Measurements from ENCODE around the gene CDC14C. TPM values are rescaled to one million over a fixed set of nuclear protein-coding genes. Genes with fewer than 3 reads are reported as not detected.
"Not testable (repeated sequence)": the region's sequence is repeated elsewhere in the genome, so short reads cannot be mapped to it uniquely, and the experiment has no call there.

Gene CDC14C
- not detected in 2 replicates for total RNA-seq (2014; rRNA removed; shearing (Covaris generic))

DNA sequence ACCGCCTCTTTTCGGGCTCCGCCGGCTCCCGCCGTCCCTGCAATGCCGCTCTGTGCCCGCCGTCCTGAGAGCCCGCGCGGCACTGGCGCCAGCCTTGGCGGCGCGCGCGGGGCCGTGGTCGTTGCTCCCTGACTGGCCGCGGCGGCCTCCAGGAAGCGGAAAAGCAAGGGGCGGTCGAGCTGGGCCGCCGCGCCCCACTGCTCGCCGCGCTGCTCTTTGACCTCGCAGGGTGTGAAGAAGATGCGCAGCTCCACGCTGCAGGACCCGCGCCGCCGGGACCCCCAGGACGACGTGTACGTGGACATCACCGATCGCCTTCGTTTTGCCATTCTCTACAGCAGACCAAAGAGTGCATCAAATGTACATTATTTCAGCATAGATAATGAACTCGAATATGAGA is at the start of gene CDC14C:
Gene CDC14C (plus strand): TSS at position 115 of the 400 bp plus-strand sequence. CDS start 126 bp downstream, at position 241.
- DNase-seq (ENCODE audit: low read depth), result no peak

DNA sequence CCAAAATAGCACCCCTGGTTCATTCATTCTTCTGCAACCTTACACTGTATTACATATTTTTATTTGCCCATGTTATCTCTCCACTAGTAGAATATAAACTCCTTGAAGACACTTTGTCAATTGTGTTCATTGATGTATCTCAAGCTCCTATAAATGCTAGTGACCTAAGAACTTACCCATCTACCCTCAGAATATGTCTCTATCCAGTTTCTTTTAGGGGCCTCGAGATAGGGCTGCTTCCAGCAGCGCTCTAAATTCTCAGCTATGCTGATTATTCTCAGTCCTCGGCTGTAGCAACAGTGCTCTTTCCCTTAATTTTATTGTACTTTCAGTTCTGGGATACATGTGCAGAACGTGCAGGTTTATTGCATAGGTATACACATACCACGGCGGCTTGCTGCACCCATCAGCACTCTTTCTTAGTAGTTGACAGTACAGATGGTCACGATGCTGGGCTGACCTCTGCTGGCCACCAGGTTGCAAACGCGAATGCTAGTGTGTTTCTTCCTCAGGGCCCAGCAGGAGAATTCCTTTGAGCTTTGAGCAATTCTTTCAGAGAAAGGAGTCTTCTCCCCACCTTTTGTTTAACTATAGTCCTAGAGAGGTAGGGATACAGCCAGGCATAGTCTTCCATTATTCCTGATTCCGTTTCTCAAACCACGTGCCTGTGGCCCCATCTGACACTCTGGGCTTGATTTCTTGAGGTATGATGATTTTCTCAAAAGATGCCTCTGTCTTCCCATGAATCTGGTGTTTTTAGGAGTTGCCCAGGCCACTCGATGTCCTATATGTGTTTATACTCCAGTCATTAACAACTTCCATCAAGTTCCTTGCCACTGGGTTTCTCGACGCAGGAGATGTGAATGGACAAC is 49.1 kb upstream of the CDC14C start:
- DNase-seq (ENCODE audit: low read depth), result peak; percentile 33

DNA sequence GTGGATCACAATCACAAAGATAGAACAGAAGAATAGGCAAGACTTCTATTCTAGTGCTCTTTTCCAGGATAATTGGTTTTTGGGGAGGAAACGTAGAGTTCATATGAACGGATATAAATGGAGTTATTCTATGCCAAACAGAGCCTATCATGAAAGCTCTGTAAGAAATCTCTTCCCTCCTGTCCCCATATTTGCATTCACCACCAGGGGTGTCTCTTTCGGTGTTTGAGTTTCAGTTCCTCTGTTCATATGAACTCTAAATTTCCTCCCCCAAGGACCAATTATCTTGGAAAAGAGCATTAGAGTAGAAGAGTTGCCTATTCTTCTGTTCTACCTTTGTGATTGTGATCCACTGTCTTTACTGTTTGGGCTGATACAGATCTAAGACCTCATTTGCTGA is 48.3 kb upstream of the CDC14C start:
- DNase-seq (ENCODE audit: low read depth), result peak; percentile 7

DNA sequence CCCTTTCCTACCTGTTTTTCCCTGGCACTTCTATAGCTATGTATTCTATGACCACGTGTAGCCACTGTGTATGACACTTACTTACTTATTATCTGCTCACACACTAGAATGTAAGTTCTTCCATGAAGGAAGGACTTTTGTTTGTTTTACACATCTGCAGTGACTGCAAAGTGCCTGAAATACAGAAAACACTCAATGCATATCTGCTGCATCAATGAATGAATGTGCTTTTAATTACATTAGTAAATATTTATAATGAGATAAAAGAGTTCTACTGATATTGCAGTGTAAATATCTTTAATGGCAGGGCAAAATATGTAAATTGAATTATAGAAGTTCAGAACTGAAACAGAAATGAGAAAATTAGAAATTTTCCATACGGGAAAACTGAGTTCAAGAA is 43.5 kb upstream of the CDC14C start:
- DNase-seq (ENCODE audit: low read depth), result no peak

DNA sequence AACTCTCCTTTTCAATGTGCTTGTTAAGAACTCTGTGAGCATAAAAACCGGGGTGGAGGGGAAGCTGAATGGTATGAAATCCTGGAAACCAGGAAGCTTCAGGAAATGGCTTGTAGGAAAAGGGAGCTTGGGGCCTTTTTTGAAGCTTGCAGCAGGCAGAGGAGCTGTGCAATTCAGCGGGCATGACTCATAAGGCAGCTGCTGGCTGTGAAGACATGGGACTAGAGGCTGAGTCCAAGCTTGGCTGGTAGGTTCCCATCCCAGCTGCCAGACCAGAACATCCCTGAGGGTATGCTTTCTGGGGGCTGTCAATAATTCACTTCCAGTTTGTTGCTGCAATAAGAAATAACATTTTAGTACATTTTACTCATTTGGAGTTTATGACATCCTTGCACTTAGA is 36.8 kb upstream of the CDC14C start:
- peak; percentile 73 for DNase-seq (ENCODE audit: low read depth)

DNA sequence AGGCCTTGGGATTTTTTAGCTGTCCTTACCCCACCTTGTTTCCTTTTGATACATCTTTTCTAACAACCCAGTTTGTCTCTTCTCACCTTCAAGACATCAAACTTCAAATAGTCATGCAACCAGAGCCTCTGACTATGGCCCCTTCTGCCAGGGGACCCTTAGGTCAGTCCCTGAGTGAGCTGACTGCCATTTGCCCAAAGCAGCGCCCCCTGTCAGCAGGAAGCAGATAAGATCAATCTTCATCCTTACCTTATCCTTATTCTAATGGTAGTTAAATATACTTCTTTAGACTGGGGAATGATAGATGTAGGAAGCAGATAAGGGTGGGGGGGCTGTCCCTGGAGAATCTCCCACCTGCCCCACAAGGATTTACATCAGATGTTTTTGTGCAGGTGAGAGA is 29.8 kb upstream of the CDC14C start:
- no peak for DNase-seq (ENCODE audit: low read depth)

DNA sequence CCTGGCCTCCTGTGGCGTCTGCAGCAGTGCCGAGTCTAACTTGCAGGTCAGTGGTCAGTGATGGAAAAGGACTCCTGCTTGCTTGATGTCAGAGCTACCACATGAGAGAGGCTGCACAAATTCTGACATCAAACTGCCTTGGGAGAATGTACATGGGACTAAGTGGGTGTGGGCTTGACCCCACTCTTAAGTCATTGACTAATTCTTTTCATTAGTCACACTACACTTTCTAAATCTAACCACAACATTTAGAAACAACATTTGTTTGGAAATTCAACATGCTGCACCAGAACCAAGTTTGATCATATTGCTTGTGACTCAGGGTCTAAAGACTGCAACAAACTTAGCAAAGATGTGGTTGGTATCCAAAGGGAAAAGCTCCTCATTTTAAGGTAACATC is 24.4 kb upstream of the CDC14C start:
- peak; percentile 64 for DNase-seq (ENCODE audit: low read depth)

DNA sequence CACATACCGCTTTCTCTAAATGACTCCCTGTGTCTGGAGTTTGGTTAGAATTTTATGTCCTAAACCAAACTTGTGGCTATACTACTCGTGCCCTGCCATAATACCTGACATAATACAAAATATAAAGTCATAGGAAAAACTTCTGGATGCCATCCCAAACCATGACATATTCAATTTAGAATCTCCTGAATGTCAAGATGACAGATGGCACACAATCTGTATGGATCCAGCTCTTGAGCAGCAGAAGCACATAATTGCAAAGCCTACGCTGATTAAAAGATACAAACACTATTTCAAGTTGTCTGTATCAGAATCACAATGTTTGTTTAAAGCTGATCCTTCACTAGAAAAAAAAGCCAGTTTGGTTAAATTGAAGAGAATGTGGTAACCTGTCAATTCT is 22.4 kb upstream of the CDC14C start:
- DNase-seq (ENCODE audit: low read depth), result no peak

DNA sequence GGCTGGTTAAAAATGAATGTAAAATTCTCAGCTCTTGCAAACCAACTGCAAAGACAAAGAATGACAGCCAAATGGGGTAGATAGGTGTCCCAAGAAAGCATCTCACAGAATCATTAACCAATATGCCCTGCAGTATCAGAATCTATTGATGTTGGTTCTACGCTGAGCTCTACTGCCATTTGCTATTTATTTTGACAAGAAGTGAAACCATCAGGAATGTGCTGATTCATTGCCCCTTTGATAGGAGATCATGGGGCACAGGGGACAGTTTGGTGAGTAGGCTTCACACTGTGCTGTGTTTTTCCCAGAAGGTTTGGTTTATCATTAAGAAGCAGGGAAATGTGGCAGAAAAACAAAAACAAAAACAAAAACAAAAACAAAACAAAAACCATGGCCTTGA is 19.4 kb upstream of the CDC14C start:
- DNase-seq (ENCODE audit: low read depth), result no peak

DNA sequence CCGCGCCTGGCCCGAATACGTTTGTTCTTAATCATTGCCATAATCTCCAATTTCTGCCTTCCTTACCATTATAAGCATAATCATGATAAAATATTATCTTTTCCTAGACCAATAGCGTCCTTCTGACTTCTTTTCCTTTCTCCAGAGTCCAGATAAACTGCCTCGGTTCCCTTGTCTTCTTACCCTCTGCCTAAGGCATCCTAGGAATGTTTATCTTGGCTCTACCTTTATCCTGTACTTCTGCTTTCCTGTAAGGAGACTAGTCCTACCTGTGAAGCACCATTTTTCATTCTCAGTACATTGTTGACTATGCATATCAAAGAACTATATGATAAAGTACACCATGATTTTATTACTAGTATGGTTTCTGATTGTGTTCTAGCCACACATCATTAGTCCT is 18.7 kb upstream of the CDC14C start:
- not testable (repeated sequence) for DNase-seq (ENCODE audit: low read depth)

DNA sequence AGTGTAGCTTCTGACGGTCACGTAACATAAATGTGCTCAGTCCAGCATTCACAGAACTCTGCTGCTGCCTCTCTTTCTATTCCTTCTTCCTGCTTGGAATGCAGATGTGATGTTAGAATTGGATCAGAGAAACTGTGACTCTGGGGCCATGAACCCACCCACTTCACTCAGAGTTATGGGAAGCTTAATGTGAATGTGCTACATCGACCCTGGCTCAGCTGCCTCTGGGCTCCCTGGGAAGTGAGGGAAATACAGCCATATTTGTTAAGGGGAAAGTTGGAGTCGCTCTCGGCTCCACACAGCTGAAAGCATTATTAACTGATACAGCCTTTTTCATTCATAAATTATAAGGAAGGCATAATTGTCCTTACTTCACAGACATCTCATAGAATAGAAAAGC is 14.5 kb upstream of the CDC14C start:
- DNase-seq (ENCODE audit: low read depth), result not testable (repeated sequence)

DNA sequence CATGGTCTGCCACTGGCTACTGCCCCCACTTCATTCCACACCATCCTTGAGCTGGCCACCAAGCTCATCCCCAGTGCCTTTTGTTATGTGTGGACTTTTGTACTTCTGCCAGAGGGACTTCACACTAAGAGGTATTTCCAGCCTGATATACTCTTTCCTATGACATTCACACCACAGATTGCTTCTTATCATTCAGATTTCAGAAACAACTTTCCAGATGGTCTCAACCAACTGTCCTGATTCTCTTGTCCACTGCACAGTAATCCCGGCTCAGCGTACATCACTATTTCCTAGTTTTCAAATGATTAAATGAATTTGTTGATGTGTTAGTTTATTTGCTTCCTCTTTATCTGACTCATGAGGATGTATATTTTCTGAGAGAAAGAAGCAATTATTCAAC is 7.1 kb downstream of the CDC14C start:
- DNase-seq (ENCODE audit: low read depth), result no peak

DNA sequence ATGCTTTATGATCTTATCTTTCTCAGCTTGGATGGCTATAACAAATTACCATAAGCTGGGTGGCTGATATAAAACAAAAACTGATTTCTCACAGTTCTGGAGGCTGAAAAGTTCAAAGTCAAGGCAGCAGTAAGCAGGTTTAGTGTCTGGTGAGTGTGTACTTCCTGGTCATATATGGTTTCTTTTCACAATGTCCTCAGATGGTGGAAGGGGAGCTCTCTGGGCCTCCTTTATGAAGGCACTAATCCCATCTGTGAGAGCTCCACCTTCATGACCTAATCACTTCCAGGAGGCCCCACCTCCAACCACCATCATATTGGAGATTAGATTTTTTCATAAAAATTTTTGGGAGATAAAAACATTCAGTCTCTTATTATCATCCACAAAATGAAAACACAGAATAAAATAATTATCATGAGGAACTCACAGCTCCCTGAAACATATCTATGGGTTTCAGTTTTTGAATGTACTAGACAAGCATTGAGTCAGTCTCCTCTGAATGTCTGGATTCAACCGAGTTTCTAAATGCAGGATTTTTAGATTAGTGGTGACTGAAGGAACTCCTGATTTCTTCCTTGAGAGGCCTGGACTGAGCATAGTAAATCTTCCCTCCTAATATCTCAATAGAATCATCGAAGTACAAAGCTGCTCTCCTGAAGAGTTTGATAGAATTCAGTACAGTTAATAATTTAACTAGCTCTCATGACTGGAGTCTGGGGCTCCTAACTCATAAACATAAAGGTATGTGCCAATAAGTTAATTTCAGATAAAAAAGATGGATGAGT is 8.0 kb downstream of the CDC14C start:
- no peak for DNase-seq (ENCODE audit: low read depth)

DNA sequence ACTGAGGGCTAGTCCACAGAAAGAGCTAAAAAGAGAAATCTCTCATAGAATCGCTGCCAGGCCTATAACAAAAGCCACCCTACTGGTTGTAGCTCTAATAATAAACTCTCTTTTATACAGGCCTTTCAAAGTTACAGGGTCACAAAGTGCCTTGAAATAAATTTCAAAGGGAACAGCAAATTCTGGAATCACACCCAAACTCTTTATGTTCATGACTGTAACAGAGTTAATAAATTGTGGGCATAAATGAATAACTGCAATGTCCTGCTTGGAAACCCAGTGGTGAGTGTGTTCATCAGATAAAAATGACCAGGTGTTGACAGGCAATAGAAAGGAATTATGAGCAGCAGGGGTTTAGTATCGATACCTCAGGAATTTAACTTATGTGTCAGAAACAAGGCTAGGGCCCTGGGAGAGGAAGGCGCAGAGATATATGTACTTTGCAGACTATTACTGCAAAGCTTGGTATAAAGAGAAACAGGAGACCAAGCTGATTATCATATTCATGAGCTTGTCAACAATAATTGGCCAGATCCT is 9.3 kb downstream of the CDC14C start:
- DNase-seq (ENCODE audit: low read depth), result no peak

DNA sequence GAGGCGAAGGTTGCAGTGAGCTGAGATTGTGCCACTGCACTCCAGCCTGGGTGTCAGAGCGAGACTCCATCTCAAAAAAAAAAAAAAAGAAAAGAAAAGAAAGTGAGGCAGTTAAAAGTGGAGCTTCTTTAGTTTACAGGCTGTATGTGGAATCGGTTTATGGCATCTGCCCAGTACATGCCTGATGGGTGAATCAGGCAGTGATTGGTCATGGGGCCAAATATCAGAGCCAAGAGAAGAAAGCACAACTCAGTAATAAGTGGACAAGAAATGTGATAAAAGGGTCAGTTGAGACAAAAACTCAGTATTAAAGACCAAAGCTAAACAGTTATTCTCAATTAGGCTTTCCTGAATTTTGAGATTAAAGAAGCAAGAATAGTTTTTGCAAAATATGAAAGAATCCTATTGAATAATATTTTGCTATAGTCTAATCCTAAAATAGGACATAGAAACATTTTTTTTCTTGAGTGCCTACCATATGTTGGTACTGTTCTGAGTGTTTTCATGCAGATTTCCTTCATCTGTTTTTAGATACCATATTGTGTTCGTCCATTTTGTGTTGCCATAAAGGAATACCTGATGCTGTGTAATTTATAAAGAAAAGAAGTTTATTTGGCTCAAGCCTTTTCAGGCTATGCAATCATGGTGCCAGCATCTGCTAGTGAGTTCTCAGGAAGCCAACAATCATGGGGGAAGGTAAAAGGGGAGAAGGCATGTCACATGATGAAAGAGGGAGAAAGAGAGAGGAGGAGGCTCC is 14.4 kb downstream of the CDC14C start:
- DNase-seq (ENCODE audit: low read depth), result peak; percentile 77

DNA sequence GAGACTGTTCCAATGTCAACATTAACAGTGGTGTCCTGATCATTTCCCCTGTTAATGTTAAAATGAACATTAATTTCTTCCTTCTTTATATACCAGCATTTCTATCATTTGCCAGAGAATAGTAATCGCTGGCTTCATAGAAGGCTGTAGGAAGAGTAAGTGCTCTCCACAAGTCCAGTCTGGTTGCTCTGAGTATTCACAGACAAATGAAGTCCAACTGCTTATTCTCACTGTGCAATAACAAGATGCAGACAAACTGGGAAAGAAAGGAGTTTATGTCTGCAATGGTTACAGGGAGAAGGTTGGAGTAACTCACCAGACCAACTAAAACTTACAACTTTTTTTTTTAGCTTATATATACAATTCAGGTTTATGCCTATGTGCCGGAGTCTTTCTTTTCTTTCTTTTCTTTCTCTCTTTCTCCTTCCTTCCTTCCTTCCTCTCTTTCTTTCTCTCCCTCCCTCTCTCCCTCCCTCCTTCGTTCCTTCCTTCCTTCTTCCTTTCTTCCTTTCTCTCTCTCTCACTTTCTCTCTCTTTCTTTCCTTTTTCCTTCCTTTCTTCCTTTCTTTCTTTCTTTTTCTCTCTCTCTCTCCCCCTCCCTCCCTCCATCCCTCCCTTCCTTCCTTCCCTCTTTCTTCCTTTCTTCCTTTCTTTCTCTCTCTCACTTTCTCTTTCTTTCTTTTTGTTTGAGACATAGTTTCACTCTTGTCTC is 19.1 kb downstream of the CDC14C start:
- DNase-seq (ENCODE audit: low read depth), result peak; percentile 4

DNA sequence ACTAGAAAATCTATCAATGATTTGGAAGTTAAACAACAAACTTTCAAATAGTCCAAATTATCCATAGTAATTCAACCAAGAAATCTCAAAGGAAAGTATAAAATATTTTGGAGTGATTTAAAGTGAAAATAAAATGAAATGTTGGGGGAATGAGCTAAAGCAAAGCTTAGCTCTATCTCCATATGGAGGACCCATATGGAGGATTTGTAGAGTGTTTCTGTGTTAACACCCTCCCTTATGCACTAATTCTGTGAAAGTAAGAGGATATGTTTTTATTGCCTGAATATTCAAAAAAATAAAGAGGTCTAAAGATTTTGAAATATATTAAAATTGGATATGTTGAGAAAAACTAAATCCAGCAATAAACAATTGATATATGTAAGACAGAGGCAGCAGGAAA is 31.6 kb downstream of the CDC14C start:
- no peak for DNase-seq (ENCODE audit: low read depth)

DNA sequence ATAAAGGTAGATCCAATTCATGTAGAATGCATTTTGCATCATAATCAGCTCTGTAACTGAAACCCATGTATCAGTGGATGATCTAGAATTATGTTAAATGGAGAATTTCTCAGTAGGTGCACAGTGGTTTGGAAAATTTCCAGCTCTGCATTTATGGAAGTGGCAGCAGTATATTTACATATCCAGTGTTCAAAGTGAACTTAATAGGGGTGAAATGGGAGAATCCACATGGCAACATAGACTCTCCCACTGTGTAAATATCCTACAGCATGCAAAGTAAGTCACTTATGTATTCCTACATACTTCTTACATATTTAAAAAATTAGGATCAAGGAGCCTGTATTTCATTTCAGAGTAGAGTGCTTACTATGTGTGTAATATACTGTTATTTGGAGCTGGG is 35.3 kb downstream of the CDC14C start:
- DNase-seq (ENCODE audit: low read depth), result no peak

DNA sequence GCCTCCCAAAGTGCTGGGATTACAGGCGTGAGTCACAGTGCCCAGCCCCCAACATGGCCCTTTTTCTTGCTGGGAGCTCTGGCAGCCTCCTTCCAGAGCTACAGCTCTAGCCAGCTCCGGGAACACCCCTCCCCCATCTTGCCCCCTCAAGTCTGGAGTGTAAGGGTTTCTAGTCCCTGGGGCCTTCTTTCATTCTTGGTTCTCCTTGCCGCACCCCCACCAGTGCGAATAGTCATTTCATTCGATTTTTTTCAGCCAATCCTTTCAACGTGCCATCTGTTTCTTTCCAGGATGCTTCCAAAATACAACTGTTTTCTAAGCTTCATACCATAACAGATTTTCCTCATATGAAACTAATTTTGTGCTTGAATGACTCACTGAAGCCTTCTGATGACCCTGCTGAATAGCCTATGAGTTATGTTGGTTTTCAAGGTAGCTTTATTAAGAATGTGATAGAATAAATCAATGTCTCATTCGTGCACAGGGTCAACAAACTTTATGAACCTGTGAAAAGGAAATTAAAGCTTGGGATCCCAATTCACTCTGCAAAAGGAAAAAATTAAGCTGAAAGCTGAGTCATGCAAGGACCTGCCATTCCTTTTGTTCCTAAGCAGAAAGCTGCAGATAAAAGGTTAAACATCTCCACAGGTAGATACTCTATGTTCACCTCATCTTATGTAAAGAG is 38.6 kb downstream of the CDC14C start:
- peak; percentile 76 for DNase-seq (ENCODE audit: low read depth)

DNA sequence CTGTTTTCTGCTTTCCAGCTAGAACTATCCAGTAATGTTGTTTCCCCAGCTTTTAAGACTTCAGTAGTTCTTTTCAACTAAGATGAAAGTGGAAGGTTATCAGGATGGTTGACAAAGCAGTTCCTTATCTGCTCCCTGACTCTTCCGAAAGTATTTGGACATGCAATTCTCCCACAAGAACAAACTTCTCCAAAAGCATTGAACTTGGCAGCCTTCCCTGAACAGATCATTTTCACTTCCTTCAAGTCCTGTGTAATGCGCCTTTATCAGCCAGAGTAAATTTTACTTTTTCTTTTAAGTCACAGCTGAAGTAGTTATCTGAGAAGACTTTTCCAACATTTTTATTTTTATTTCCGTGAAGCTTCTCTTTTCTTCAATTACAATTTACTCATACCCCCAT is 39.7 kb downstream of the CDC14C start:
- DNase-seq (ENCODE audit: low read depth), result peak; percentile 41

DNA sequence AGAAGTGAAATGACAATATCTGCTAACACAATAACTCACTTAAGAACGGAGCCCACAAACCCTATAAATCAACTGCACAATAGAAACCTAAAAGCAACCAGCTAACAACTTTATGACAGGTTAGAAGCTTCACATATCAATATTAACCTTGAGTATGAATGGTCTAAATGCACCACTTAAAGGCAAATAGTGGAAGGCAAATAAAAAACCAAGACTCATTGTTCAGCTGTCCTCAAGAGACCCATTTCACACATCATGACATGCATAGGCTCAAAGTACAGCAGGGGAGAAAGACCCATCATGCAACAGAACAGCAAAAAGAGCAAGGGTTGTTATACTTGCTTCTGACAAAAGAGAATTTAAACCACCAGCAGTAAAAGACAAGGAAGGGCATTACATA is 46.8 kb downstream of the CDC14C start:
- DNase-seq (ENCODE audit: low read depth), result no peak

Data from RPMI7951 (cell line).